ACC112 (cell line): ENCODE measurements around the gene PRR14L.

Experiments used
- H2AFZ ChIP-seq: fragments of 200-600 bp; sonication (generic); one replicate; pipeline ENCODE4 v1.6.0; 2017; ENCODE audit warnings: antibody characterized with exemption, low read length; ENCODE audit not compliant: unreplicated experiment
- H3K27ac ChIP-seq: fragments of 200-600 bp; sonication (generic); 2 replicates; pipeline ENCODE4 v1.5.1; 2014; ENCODE audit warnings: low read depth, mild to moderate bottlenecking, antibody characterized with exemption, low read length, moderate library complexity
- H3K27me3 ChIP-seq: fragments of 200-600 bp; sonication (generic); 2 replicates; pipeline ENCODE4 v1.6.1; 2014; ENCODE audit warnings: mild to moderate bottlenecking, antibody characterized with exemption, low read length, moderate library complexity, mixed read lengths; ENCODE audit not compliant: insufficient read depth
- H3K36me3 ChIP-seq: fragments of 200-600 bp; sonication (generic); 2 replicates; pipeline ENCODE4 v1.6.1; 2016; ENCODE audit warnings: mild to moderate bottlenecking, antibody characterized with exemption, low read length, moderate library complexity, mixed read lengths; ENCODE audit not compliant: insufficient read depth
- H3K4me1 ChIP-seq: fragments of 200-600 bp; sonication (generic); one replicate; pipeline ENCODE4 v1.6.1; 2016; ENCODE audit warnings: low read length, mixed read lengths; ENCODE audit not compliant: insufficient read depth, unreplicated experiment, control insufficient read depth
- H3K4me3 ChIP-seq: fragments of 200-600 bp; sonication (generic); 2 replicates; pipeline ENCODE4 v1.5.1; 2014; ENCODE audit warnings: mild to moderate bottlenecking, low read depth, low read length
- H3K79me2 ChIP-seq: fragments of 200-600 bp; sonication (generic); one replicate; pipeline ENCODE4 v1.6.0; 2016; ENCODE audit warnings: low read length; ENCODE audit not compliant: control insufficient read depth, unreplicated experiment, insufficient read depth

PRR14L gene

GRCh38 chr22:31639436-31640039 is 110.4 kb downstream of the PRR14L start:
- no peaks in the 10 kb centered on the region for H3K36me3 ChIP-seq
- no peak overlapping the region for H3K4me3 ChIP-seq
- H3K27me3 ChIP-seq, result no peaks in the 10 kb centered on the region
- H2AFZ ChIP-seq, result no peak overlapping the region
- H3K27ac ChIP-seq, result peak overlapping the region; percentile 80; the same call in 1 of the 2 replicates
- peaks cover 24% of the 10 kb centered on the region for H3K4me1 ChIP-seq
- H3K79me2 ChIP-seq, result peaks cover 21% of the 10 kb centered on the region

DNA sequence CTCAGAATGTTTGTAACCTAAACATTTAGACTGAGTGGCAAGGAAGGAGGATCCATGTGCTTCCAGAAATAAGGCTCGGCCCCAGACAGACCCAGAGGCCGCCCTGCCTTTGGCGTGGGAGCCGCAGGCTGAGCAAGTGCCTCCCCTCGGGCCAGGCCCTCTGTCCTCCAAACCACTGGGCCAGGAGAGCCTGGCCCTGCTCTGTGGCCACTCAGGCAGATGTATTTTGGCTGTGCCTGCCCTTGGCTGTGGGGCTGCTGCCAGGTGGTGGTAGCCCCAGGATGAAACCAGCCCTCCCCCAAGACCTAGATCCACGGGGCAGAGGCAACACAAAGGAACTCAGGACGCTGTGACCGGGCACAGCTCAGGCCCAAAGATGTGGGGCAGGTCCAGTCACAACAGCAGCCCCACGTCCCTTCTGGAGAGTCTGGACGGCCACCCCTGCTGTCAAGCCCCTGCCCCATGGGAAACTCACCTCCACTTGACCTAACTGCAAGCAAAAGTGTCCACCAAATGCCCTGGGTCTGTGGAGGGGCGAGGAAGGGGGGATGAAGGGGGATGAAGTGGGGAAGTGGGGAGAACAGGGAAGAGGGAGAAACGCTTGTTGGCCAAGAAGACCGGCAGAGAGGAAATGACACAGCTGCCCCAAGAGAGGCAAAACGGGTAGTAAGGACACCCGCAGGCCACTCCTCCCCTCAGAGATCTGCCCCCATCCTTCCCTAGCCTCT is 111.9 kb downstream of the PRR14L start:
- peak overlapping the region; percentile 80 for H3K27ac ChIP-seq
- no peaks in the 10 kb centered on the region for H3K36me3 ChIP-seq
- peaks cover 22% of the 10 kb centered on the region for H3K79me2 ChIP-seq
- peak overlapping the region; percentile 44 for H3K4me3 ChIP-seq
- no peak overlapping the region for H2AFZ ChIP-seq
- peaks cover 24% of the 10 kb centered on the region for H3K4me1 ChIP-seq
- no peaks in the 10 kb centered on the region for H3K27me3 ChIP-seq

DNA sequence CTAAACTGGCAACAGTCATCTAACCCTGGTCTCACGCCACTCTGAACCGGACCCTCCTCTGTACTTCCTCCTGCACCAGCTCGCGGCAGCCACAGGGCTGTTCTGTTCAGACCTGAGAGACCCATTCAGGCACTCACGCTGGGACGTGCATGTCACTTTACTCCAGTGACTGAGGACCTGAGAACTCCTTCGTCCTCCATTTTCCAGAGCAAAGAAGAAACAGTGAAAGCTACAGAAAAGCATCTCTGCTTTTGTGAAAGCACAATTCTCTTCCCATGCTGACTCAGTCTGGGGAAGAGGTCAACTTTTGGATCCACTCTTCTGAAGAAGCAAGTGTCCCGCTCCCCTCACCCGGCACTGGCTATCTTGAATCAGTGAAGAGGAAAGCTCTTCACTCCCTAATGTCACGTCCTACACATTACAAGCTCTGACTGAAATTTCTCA is 112.5 kb downstream of the PRR14L start:
- Histone ChIP-seq H3K27me3 (no peaks in the 10 kb centered on the region), H2AFZ (no peak overlapping the region), H3K4me1 (peaks cover 24% of the 10 kb centered on the region), H3K36me3 (no peaks in the 10 kb centered on the region), H3K27ac (peak overlapping the region; percentile 80), H3K4me3 (0 out of 2 replicates have a peak overlapping the region, but pooled peaks have one; percentile 44), H3K79me2 (peaks cover 25% of the 10 kb centered on the region)

- peaks cover 19% of the 10 kb centered on the region for H3K79me2 ChIP-seq
- no peak overlapping the region for H2AFZ ChIP-seq
- H3K4me3 ChIP-seq, result no peak overlapping the region
These were observed 114.2 kb downstream of the PRR14L start for GRCh38 chr22:31635638-31636306.

GRCh38 chr22:31631436-31631835 is 118.5 kb downstream of the PRR14L start:
- peaks cover 12% of the 10 kb centered on the region for H3K4me1 ChIP-seq
- peaks cover 46% of the 10 kb centered on the region for H3K79me2 ChIP-seq
- H3K36me3 ChIP-seq, result no peaks in the 10 kb centered on the region
- peak overlapping the region; percentile 79 for H3K4me3 ChIP-seq
- no peaks in the 10 kb centered on the region for H3K27me3 ChIP-seq
- peak overlapping the region; percentile 80 for H3K27ac ChIP-seq
- no peak overlapping the region for H2AFZ ChIP-seq

More at GRCh38 chr22:31635638-31636306, 114.2 kb downstream of the PRR14L start:
- Histone ChIP-seq H3K36me3 (no peaks in the 10 kb centered on the region), H3K27me3 (no peaks in the 10 kb centered on the region), H3K4me1 (peaks cover 24% of the 10 kb centered on the region), H3K27ac (no peak overlapping the region)
